SK-N-SH (cell line): Measurements from ENCODE around the gene SHH. TPM values are rescaled to one million over a fixed set of nuclear protein-coding genes. Genes with fewer than 3 reads are reported as not detected.

Experiments used
- CTCF ChIA-PET: fragments of 300-600, 350-600 bp; formaldehyde crosslinking; extraction: SDS; loops from one replicate; lab custom pipeline; 2021; lab: Yijun Ruan, JAX
- POLR2A ChIA-PET: fragments of 350-600 bp; sonication (Branson Sonifier 250); formaldehyde crosslinking; extraction: SDS; loops from one replicate; lab custom pipeline; 2020; ENCODE audit warnings: antibody characterized with exemption, inconsistent platforms; lab: Yijun Ruan, JAX
- DNase-seq: peaks from one replicate; pipeline ENCODE4 v3.0.0; 2012
- H2AFZ ChIP-seq: fragments of 200-600 bp; sonication (generic); 2 replicates; pipeline ENCODE4 v1.8.1; 2016; ENCODE audit warnings: antibody characterized with exemption, mild to moderate bottlenecking, low read depth
- H3F3A ChIP-seq: fragments of 200-600 bp; sonication (generic); replicated peaks from 2 replicates; pipeline ENCODE3; 2016; ENCODE audit warnings: antibody characterized with exemption, mild to moderate bottlenecking; ENCODE audit not compliant: insufficient read depth
- H3K27ac ChIP-seq, 2 experiments: fragments of 200-500 bp in 1 of 2; fragments of 200-600 bp in 1 of 2; sonication (Bioruptor generic) in 1 of 2; sonication (generic), shearing (Covaris generic) in 1 of 2; 2 replicates each; pipeline versions ENCODE4 v1.5.1 to v1.6.1; 2014 to 2016; ENCODE audit warnings: low read depth in 2 of 2, inconsistent platforms in 1 of 2, low read length in 1 of 2, mild to moderate bottlenecking in 1 of 2, mixed read lengths in 1 of 2
- H3K27me3 ChIP-seq: fragments of 200-600 bp; sonication (generic), shearing (Covaris generic); 2 replicates; pipeline ENCODE4 v1.6.1; 2016; ENCODE audit warnings: mixed run types; ENCODE audit not compliant: insufficient read depth
- H3K36me3 ChIP-seq, 2 experiments: fragments of 200-500 bp in 1 of 2; fragments of 200-600 bp in 1 of 2; sonication (Bioruptor generic) in 1 of 2; sonication (generic) in 1 of 2; replicated peaks in 1 of 2; 2 replicates each; pipeline versions ENCODE3 to v1.5.1; 2014 to 2016; ENCODE audit warnings: low read length in 1 of 2, mild to moderate bottlenecking in 1 of 2; ENCODE audit not compliant: insufficient read depth in 2 of 2, control insufficient read depth in 1 of 2
- H3K4me1 ChIP-seq, 2 experiments: fragments of 200-500 bp in 1 of 2; fragments of 200-600 bp in 1 of 2; sonication (Bioruptor generic) in 1 of 2; sonication (generic), shearing (Covaris generic) in 1 of 2; 2 replicates each; pipeline versions ENCODE4 v1.5.1 to v1.6.1; 2014 to 2016; ENCODE audit warnings: low read depth in 1 of 2, low read length in 1 of 2, mixed run types in 1 of 2; ENCODE audit not compliant: insufficient read depth in 2 of 2, control insufficient read depth in 1 of 2
- H3K4me2 ChIP-seq: fragments of 200-600 bp; sonication (generic), shearing (Covaris generic); 2 replicates; pipeline ENCODE4 v1.6.1; 2017; ENCODE audit warnings: mixed run types
- H3K4me3 ChIP-seq, 2 experiments: fragments of 200-500 bp in 1 of 2; fragments of 200-600 bp in 1 of 2; sonication (Bioruptor generic) in 1 of 2; sonication (generic), shearing (Covaris generic) in 1 of 2; 2 replicates each; pipeline versions ENCODE4 v1.5.1 to v1.8.1; 2014 to 2016; ENCODE audit warnings: low read depth in 2 of 2, inconsistent platforms in 1 of 2, low read length in 1 of 2, mild to moderate bottlenecking in 1 of 2, mixed read lengths in 1 of 2, moderate library complexity in 1 of 2
- H3K79me2 ChIP-seq: fragments of 200-600 bp; sonication (generic); 2 replicates; pipeline ENCODE4 v1.8.1; 2017; ENCODE audit warnings: mild to moderate bottlenecking; ENCODE audit not compliant: insufficient read depth
- H3K9ac ChIP-seq: fragments of 200-600 bp; sonication (generic); 2 replicates; pipeline ENCODE4 v1.6.1; 2017; ENCODE audit warnings: mixed run types
- H3K9me2 ChIP-seq: fragments of 200-600 bp; sonication (generic); 2 replicates; pipeline ENCODE4 v1.6.1; 2017; ENCODE audit warnings: mixed run types
- H3K9me3 ChIP-seq: fragments of 200-600 bp; sonication (generic); 2 replicates; pipeline ENCODE4 v1.6.1; 2017; ENCODE audit warnings: mixed run types, mild to moderate bottlenecking, moderate library complexity
- H4K20me1 ChIP-seq: fragments of 200-600 bp; sonication (generic); 2 replicates; pipeline ENCODE4 v1.6.1; 2017; ENCODE audit warnings: mild to moderate bottlenecking, mixed run types; ENCODE audit not compliant: insufficient read depth
- CTCF ChIP-seq: fragments of 200-600 bp; sonication (generic); IDR thresholded peaks from 2 replicates; pipeline ENCODE4 v1.6.1; 2017; ENCODE audit warnings: antibody characterized with exemption, mild to moderate bottlenecking, moderate library complexity
- ELF1 ChIP-seq: IDR thresholded peaks from 2 replicates; pipeline ENCODE4 v1.4.0; 2012
- EZH2phosphoT487 ChIP-seq: fragments of 200-600 bp; sonication (generic); IDR thresholded peaks from 2 replicates; pipeline ENCODE4 v1.6.1; 2017; ENCODE audit warnings: low read depth, mixed run types, mild to moderate bottlenecking, antibody characterized with exemption, moderate library complexity, borderline replicate concordance
- JUND ChIP-seq: IDR thresholded peaks from 2 replicates; pipeline ENCODE4 v1.4.0; 2012
- MAX ChIP-seq: IDR thresholded peaks from 2 replicates; pipeline ENCODE4 v1.4.0; 2012; ENCODE audit warnings: low read depth
- NRF1 ChIP-seq: IDR thresholded peaks from 2 replicates; pipeline ENCODE4 v1.6.1; 2012; ENCODE audit warnings: low read depth, mild to moderate bottlenecking, low read length
- PBX3 ChIP-seq: IDR thresholded peaks from 2 replicates; pipeline ENCODE4; 2012
- POLR2AphosphoS5 ChIP-seq: IDR thresholded peaks from 2 replicates; pipeline ENCODE4 v1.6.1; 2012; ENCODE audit warnings: low read depth, low read length
- RAD21 ChIP-seq: IDR thresholded peaks from 2 replicates; pipeline ENCODE4 v1.6.1; 2012; ENCODE audit warnings: mild to moderate bottlenecking, low read length
- RCOR1 ChIP-seq: fragments of 150-350 bp; IDR thresholded peaks from 2 replicates; pipeline ENCODE4 v1.6.1; 2017; ENCODE audit warnings: antibody characterized with exemption, low read length
- SMC3 ChIP-seq: IDR thresholded peaks from 2 replicates; pipeline ENCODE4 v1.6.1; 2012; ENCODE audit warnings: low read depth, low read length, improper control_type of control experiment
- TAF1 ChIP-seq: IDR thresholded peaks from 2 replicates; pipeline ENCODE4 v1.6.1; 2012; ENCODE audit warnings: low read depth, mild to moderate bottlenecking, low read length, moderate library complexity, borderline replicate concordance
- TEAD4 ChIP-seq: IDR thresholded peaks from 2 replicates; pipeline ENCODE4 v1.4.0; 2012; ENCODE audit warnings: mild to moderate bottlenecking, borderline replicate concordance; ENCODE audit not compliant: insufficient read depth
- USF1 ChIP-seq: IDR thresholded peaks from 2 replicates; pipeline ENCODE4 v1.4.0; 2012; ENCODE audit warnings: low read depth, borderline replicate concordance
- USF2 ChIP-seq: fragments of 150-350 bp; IDR thresholded peaks from 2 replicates; pipeline ENCODE4 v1.6.1; 2017; ENCODE audit warnings: antibody characterized with exemption, low read length, low read depth, borderline replicate concordance
- YY1 ChIP-seq: IDR thresholded peaks from 2 replicates; pipeline ENCODE4 v1.4.0; 2012; ENCODE audit warnings: low read depth, mild to moderate bottlenecking
- whole genome bisulfite sequencing: methylation state at CpG from one replicate; pipeline ENCODE4 v1.1.6; 2017; ENCODE audit warnings: low lambda C conversion rate; 5-methylcytosine and 5-hydroxymethylcytosine counted together
- polyA plus RNA-seq, 3 experiments: library from polyadenylated mRNA; depleted of rRNA; stranded (reverse); fragments of >200 nt; gene quantifications; 2 replicates each; pipeline ENCODE4 v1.2.3, GENCODE V29; 2012

The SHH gene
- polyA plus RNA-seq, 1 of the 3 experiments (the other 2 are of a cell fraction), result not detected

GRCh38 chr7:155796381-155797261 is 15.6 kb downstream of the SHH start:
- Histone ChIP-seq H4K20me1 (no peaks in the 10 kb centered on the region), H2AFZ (no peak overlapping the region), H3K4me1 (peaks cover 0 to 2% of the 10 kb centered on the region in 2 experiments; a peak in 1 of 4 replicates), H3K4me3 (peak overlapping the region in 1 of 2 experiments; percentile 50; a peak in 1 of 4 replicates), H3F3A (peaks cover 5% of the 10 kb centered on the region), H3K4me2 (peak overlapping the region; percentile 66; the same call in 1 of the 2 replicates), H3K9me2 (no peaks in the 10 kb centered on the region), H3K36me3 (no peaks in the 10 kb centered on the region), H3K27me3 (peaks cover 61% of the 10 kb centered on the region), H3K9ac (no peak overlapping the region), H3K9me3 (no peaks in the 10 kb centered on the region), H3K27ac (no peak overlapping the region), H3K79me2 (no peaks in the 10 kb centered on the region)
- POLR2A ChIA-PET, result no interaction called here
- TF ChIP-seq SMC3 (peak; percentile 86), CTCF (peak; percentile 71), RAD21 (peak; percentile 86), TEAD4 (no peak), NRF1 (no peak)
- 38% methylated on average over 37 of the region's 60 CpGs for WGBS
- CTCF ChIA-PET, result interaction anchor here (0.7 to 3.5 kb wide), 18 partner anchors 9 to 1454 kb away, joined by 3 to 20 read pairs (median 5); no protein-coding TSS in a partner anchor
- peak; percentile 93 for DNase-seq

GRCh38 chr7:155795951-155796350 is 16.3 kb downstream of the SHH start:
- Histone ChIP-seq H3K4me2 (no peak overlapping the region), H3K9me2 (no peaks in the 10 kb centered on the region), H3K79me2 (no peaks in the 10 kb centered on the region), H3K9ac (no peak overlapping the region), H3K4me1 (peaks cover 0 to 2% of the 10 kb centered on the region in 2 experiments; a peak in 1 of 4 replicates), H3K27ac (no peak overlapping the region), H3K36me3 (no peaks in the 10 kb centered on the region), H4K20me1 (no peaks in the 10 kb centered on the region), H3F3A (peaks cover 5% of the 10 kb centered on the region), H3K27me3 (peaks cover 54% of the 10 kb centered on the region), H3K9me3 (no peaks in the 10 kb centered on the region), H3K4me3 (no peak overlapping the region), H2AFZ (no peak overlapping the region)
- peak; percentile 40 for DNase-seq
- ChIA-PET CTCF (interaction anchor here (1.2 to 3.5 kb wide), 10 partner anchors 10 to 968 kb away, joined by 3 to 20 read pairs (median 6); no protein-coding TSS in a partner anchor), POLR2A (no interaction called here)
- 19% methylated on average over 8 of the region's 8 CpGs for WGBS
- no peak for TF ChIP-seq RAD21
- no peak for TF ChIP-seq USF1
- no peak for TF ChIP-seq ELF1
- no peak for TF ChIP-seq USF2
- no peak for TF ChIP-seq POLR2AphosphoS5
- TF ChIP-seq TAF1, result no peak
- no peak for TF ChIP-seq PBX3
- no peak for TF ChIP-seq YY1
- no peak for TF ChIP-seq JUND
- TF ChIP-seq CTCF, result no peak
- TF ChIP-seq EZH2phosphoT487, result no peak
- no peak for TF ChIP-seq MAX
- TF ChIP-seq RCOR1, result no peak
